ENCODE measurements around the gene ESPNL.

Gene ESPNL

GRCh38 chr2:238163481-238164198 is 63.5 kb downstream of the ESPNL start:
- TF ChIP-seq CTCF (IDR thresholded peaks at IDR 0.05; ENCODE audit: low read depth, low read length, poor library complexity, severe bottlenecking) (no peak), EZH2phosphoT487 (IDR thresholded peaks at IDR 0.05; ENCODE audit: borderline replicate concordance, low read length) (no peak)
- no peak overlapping the region for H3K4me2 ChIP-seq (ENCODE audit: low read length)

GRCh38 chr2:238164906-238165287 is 64.8 kb downstream of the ESPNL start:
- peaks cover 14% of the 10 kb centered on the region for H3K4me1 ChIP-seq (ENCODE audit: control insufficient read depth, low read length)

More at GRCh38 chr2:238163481-238164198, 63.5 kb downstream of the ESPNL start:
- Histone ChIP-seq H3K27ac (ENCODE audit: low read depth, low read length) (no peak overlapping the region), H3F3A (ENCODE audit: control insufficient read depth, insufficient read depth) (no peaks in the 10 kb centered on the region), H3K9me2 (replicated peaks; ENCODE audit: control insufficient read depth, low read length) (no peaks in the 10 kb centered on the region), H3K4me3 (ENCODE audit: low read length) (no peak overlapping the region), H3K9me3 (ENCODE audit: control insufficient read depth, insufficient read depth, low read length) (no peaks in the 10 kb centered on the region), H3K4me1 (ENCODE audit: control insufficient read depth, low read length) (peaks cover 22% of the 10 kb centered on the region), H4K20me1 (ENCODE audit: control insufficient read depth, insufficient read depth, low read depth, low read length) (no peaks in the 10 kb centered on the region), H3K79me2 (ENCODE audit: control insufficient read depth, low read length) (no peaks in the 10 kb centered on the region), H3K36me3 (ENCODE audit: control insufficient read depth, low read length) (peaks cover 6% of the 10 kb centered on the region; the same call in 1 of the 2 replicates), H3K27me3 (ENCODE audit: control insufficient read depth, low read length) (peaks cover 6% of the 10 kb centered on the region)

GRCh38 chr2:238165288-238165921 is 65.3 kb downstream of the ESPNL start:
- Histone ChIP-seq H3F3A (ENCODE audit: control insufficient read depth, insufficient read depth) (peaks cover 5% of the 10 kb centered on the region; the same call in 1 of the 2 replicates), H3K4me3 (ENCODE audit: low read length) (no peak overlapping the region), H4K20me1 (ENCODE audit: control insufficient read depth, insufficient read depth, low read depth, low read length) (no peaks in the 10 kb centered on the region)

More at GRCh38 chr2:238164906-238165287, 64.8 kb downstream of the ESPNL start:
- H3K79me2 ChIP-seq (ENCODE audit: control insufficient read depth, low read length) = no peaks in the 10 kb centered on the region
- H3K36me3 ChIP-seq (ENCODE audit: control insufficient read depth, low read length) = peaks cover 17% of the 10 kb centered on the region
- no peak overlapping the region for H3K4me3 ChIP-seq (ENCODE audit: low read length)
- H3K4me2 ChIP-seq (ENCODE audit: low read length) = no peak overlapping the region
- H3F3A ChIP-seq (ENCODE audit: control insufficient read depth, insufficient read depth) = peaks cover 2% of the 10 kb centered on the region; the same call in 1 of the 2 replicates
- H3K9me3 ChIP-seq (ENCODE audit: control insufficient read depth, insufficient read depth, low read length) = no peaks in the 10 kb centered on the region
- no peaks in the 10 kb centered on the region for H3K9me2 ChIP-seq (replicated peaks; ENCODE audit: control insufficient read depth, low read length)
- TF ChIP-seq EZH2phosphoT487 (IDR thresholded peaks at IDR 0.05; ENCODE audit: borderline replicate concordance, low read length) (no peak), CTCF (IDR thresholded peaks at IDR 0.05; ENCODE audit: low read depth, low read length, poor library complexity, severe bottlenecking) (no peak)
- H4K20me1 ChIP-seq (ENCODE audit: control insufficient read depth, insufficient read depth, low read depth, low read length) = no peaks in the 10 kb centered on the region
- H3K27me3 ChIP-seq (ENCODE audit: control insufficient read depth, low read length) = peaks cover under 1% of the 10 kb centered on the region; the same call in 1 of the 2 replicates
- H3K27ac ChIP-seq (ENCODE audit: low read depth, low read length) = no peak overlapping the region

More at GRCh38 chr2:238165288-238165921, 65.3 kb downstream of the ESPNL start:
- H3K36me3 ChIP-seq (ENCODE audit: control insufficient read depth, low read length) = peaks cover 22% of the 10 kb centered on the region
- H3K79me2 ChIP-seq (ENCODE audit: control insufficient read depth, low read length) = no peaks in the 10 kb centered on the region
- no peaks in the 10 kb centered on the region for H3K9me2 ChIP-seq (replicated peaks; ENCODE audit: control insufficient read depth, low read length)
- peaks cover 9% of the 10 kb centered on the region for H3K4me1 ChIP-seq (ENCODE audit: control insufficient read depth, low read length)
- H3K4me2 ChIP-seq (ENCODE audit: low read length) = no peak overlapping the region
- H3K9me3 ChIP-seq (ENCODE audit: control insufficient read depth, insufficient read depth, low read length) = no peaks in the 10 kb centered on the region
- no peaks in the 10 kb centered on the region for H3K27me3 ChIP-seq (ENCODE audit: control insufficient read depth, low read length)
- no peak overlapping the region for H3K27ac ChIP-seq (ENCODE audit: low read depth, low read length)
- TF ChIP-seq EZH2phosphoT487 (IDR thresholded peaks at IDR 0.05; ENCODE audit: borderline replicate concordance, low read length) (no peak), CTCF (IDR thresholded peaks at IDR 0.05; ENCODE audit: low read depth, low read length, poor library complexity, severe bottlenecking) (no peak)

All from DOHH2 (cell line).